Measurements from ENCODE around the gene BTG1. TPM values are rescaled to one million over a fixed set of nuclear protein-coding genes. Genes with fewer than 3 reads are reported as not detected.

Gene BTG1
- total and polyA plus RNA-seq, 2 of the 8 experiments (the other 6 are each of a cell fraction or from before 2014, with no cell fraction given): 17.1 to 32.7 TPM

GRCh38 chr12:92156139-92156538, 10.5 kb upstream of the BTG1 start:
- Histone ChIP-seq H3K56ac (replicated peaks; ENCODE audit: insufficient read length, low read depth, low read length) (no peak overlapping the region), H3K4me3 (ENCODE audit: extremely low read depth in 1 of 4, insufficient read depth in 2 of 4, low read depth in 3 of 4, low read length in 4 of 4) (no peak overlapping the region), H3K9ac (replicated peaks in 1 of 4; ENCODE audit: extremely low read depth in 1 of 4, low read depth in 3 of 4, low read length in 3 of 4) (no peak overlapping the region), H3K9me3 (ENCODE audit: insufficient read depth in 2 of 2, low read depth in 1 of 2, low read length in 1 of 2) (no peaks in the 10 kb centered on the region), H4K91ac (replicated peaks; ENCODE audit: insufficient read length, low read length) (no peak overlapping the region), H3K4ac (replicated peaks; ENCODE audit: insufficient read length, low read depth, low read length) (no peak overlapping the region), H4K8ac (ENCODE audit: extremely low read depth, insufficient read depth, low read length) (no peak overlapping the region), H3K79me2 (ENCODE audit: control insufficient read depth in 1 of 2, insufficient read depth in 2 of 2, low read length in 2 of 2) (no peaks in the 10 kb centered on the region), H3K23me2 (ENCODE audit: low read depth, low read length) (no peaks in the 10 kb centered on the region), H3K18ac (ENCODE audit: extremely low read depth, low read length) (no peak overlapping the region), H3K36me3 (ENCODE audit: control insufficient read depth in 2 of 4, insufficient read depth in 4 of 4, low read length in 3 of 4) (no peaks in the 10 kb centered on the region), H3K79me1 (ENCODE audit: low read depth, low read length) (no peaks in the 10 kb centered on the region), H3K4me2 (ENCODE audit: insufficient read depth in 1 of 2, low read depth in 2 of 2, low read length in 2 of 2) (no peak overlapping the region), H2BK15ac (ENCODE audit: low read length) (no peak overlapping the region), H2BK120ac (replicated peaks; ENCODE audit: low read depth, low read length) (no peak overlapping the region), H4K5ac (ENCODE audit: insufficient read length, low read depth, low read length) (no peak overlapping the region), H3K23ac (ENCODE audit: insufficient read length) (no peak overlapping the region), H2BK12ac (ENCODE audit: low read depth, low read length) (no peak overlapping the region), H3K14ac (ENCODE audit: insufficient read length) (no peak overlapping the region), H3K27me3 (replicated peaks in 1 of 4; ENCODE audit: control insufficient read depth in 3 of 4, extremely low read depth in 1 of 4, insufficient read depth in 3 of 4, low read length in 3 of 4) (no peaks in the 10 kb centered on the region), H2BK20ac (ENCODE audit: low read length) (no peak overlapping the region), H4K20me1 (replicated peaks in 1 of 2; ENCODE audit: control insufficient read depth in 1 of 2, insufficient read depth in 2 of 2, low read length in 2 of 2) (no peaks in the 10 kb centered on the region), H3K4me1 (replicated peaks in 1 of 4; ENCODE audit: control insufficient read depth in 3 of 4, insufficient read depth in 4 of 4, low read length in 3 of 4) (no peaks in the 10 kb centered on the region), H2BK5ac (ENCODE audit: low read depth, low read length) (no peak overlapping the region), H2AK5ac (ENCODE audit: low read depth, low read length) (no peak overlapping the region), H2AFZ (ENCODE audit: low read length) (no peak overlapping the region), H3K27ac (ENCODE audit: low read depth, low read length) (no peak overlapping the region)
- ChIA-PET CTCF (ENCODE audit: partially characterized antibody) (interaction anchor here (0.8 kb wide), 1 partner anchor 11 kb away, joined by 3 read pairs; the partner anchor contains the start of gene BTG1), POLR2A (ENCODE audit: partially characterized antibody) (interaction anchor here (2.9 kb wide), 1 partner anchor 10 kb away, joined by 14 read pairs; the partner anchor contains the start of gene BTG1)
- DNase-seq (ENCODE audit: low read depth in 1 of 2, low spot score in 2 of 2) (no peak), FAIRE-seq (no peak)
- WGBS, 2 experiments (ENCODE audit: extremely low coverage in 1 of 2, insufficient coverage in 1 of 2, insufficient read length in 1 of 2, insufficient replicate concordance in 2 of 2, low coverage in 1 of 2, low lambda C conversion rate in 2 of 2, missing lambda C conversion rate in 1 of 2): 95% methylated on average over 2 of the region's 2 CpGs; no CpG with 5 or more reads in 1 of the 2 experiments
- TF ChIP-seq CEBPB (IDR thresholded peaks at IDR 0.05; ENCODE audit: low read depth, low read length) (no peak), HDAC6 (IDR thresholded peaks at IDR 0.05; ENCODE audit: low read depth, low read length) (no peak), ATF3 (IDR thresholded peaks at IDR 0.05; ENCODE audit: insufficient read depth, low read depth, low read length) (no peak), CBX5 (IDR thresholded peaks at IDR 0.05; ENCODE audit: low read depth, low read length) (no peak), TAF7 (optimal IDR thresholded peaks at IDR 0.05; ENCODE audit: borderline replicate concordance, low read depth, low read length) (no peak), MAX (IDR thresholded peaks at IDR 0.05) (no peak), KDM4A (IDR thresholded peaks at IDR 0.05; ENCODE audit: low read depth, low read length, severe bottlenecking) (no peak), RBBP5 (IDR thresholded peaks at IDR 0.05; ENCODE audit: borderline replicate concordance, low read depth, low read length) (no peak), CBX8 (IDR thresholded peaks at IDR 0.05; ENCODE audit: borderline replicate concordance, low read depth, low read length) (no peak), CTCF (IDR thresholded peaks at IDR 0.05; ENCODE audit: control extremely low read depth in 1 of 3, insufficient read depth in 1 of 3, low read depth in 1 of 3, low read length in 3 of 3) (no peak)
